Measurements from ENCODE around the gene MYH7. TPM values are rescaled to one million over a fixed set of nuclear protein-coding genes. Genes with fewer than 3 reads are reported as not detected.
"Not testable (repeated sequence)": the region's sequence is repeated elsewhere in the genome, so short reads cannot be mapped to it uniquely, and the experiment has no call there.

The MYH7 gene
- total RNA-seq, 2 experiments from 2014 or later: not detected

- TF ChIP-seq, protein P1, sequence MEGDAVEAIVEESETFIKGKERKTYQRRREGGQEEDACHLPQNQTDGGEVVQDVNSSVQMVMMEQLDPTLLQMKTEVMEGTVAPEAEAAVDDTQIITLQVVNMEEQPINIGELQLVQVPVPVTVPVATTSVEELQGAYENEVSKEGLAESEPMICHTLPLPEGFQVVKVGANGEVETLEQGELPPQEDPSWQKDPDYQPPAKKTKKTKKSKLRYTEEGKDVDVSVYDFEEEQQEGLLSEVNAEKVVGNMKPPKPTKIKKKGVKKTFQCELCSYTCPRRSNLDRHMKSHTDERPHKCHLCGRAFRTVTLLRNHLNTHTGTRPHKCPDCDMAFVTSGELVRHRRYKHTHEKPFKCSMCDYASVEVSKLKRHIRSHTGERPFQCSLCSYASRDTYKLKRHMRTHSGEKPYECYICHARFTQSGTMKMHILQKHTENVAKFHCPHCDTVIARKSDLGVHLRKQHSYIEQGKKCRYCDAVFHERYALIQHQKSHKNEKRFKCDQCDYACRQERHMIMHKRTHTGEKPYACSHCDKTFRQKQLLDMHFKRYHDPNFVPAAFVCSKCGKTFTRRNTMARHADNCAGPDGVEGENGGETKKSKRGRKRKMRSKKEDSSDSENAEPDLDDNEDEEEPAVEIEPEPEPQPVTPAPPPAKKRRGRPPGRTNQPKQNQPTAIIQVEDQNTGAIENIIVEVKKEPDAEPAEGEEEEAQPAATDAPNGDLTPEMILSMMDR (IDR thresholded peaks at IDR 0.05): no peak
- Mint-ChIP-seq H3K9me3 (no peaks in the 10 kb centered on the region), H3K27ac (no peak overlapping the region), H3K27me3 (no peaks in the 10 kb centered on the region), H3K4me3 (no peak overlapping the region), H3K4me1 (ENCODE audit: low read depth) (no peaks in the 10 kb centered on the region), H3K36me3 (ENCODE audit: low read depth) (no peaks in the 10 kb centered on the region)
- ChIA-PET POLR2A (no interaction called here), CTCF (no interaction called here)
- DNase-seq: no peak
- ATAC-seq: no peak
- intact Hi-C loops (cut with micrococcal nuclease): no loop called here
These were observed 31.0 kb downstream of the MYH7 start for GRCh38 chr14:23404331-23404900.

GRCh38 chr14:23403908-23404307 is 31.6 kb downstream of the MYH7 start:
- H3K9me3 Mint-ChIP-seq: no peaks in the 10 kb centered on the region
- no peaks in the 10 kb centered on the region for H3K36me3 Mint-ChIP-seq (ENCODE audit: low read depth)
- H3K4me3 Mint-ChIP-seq: no peak overlapping the region
- ChIA-PET CTCF (no interaction called here), POLR2A (no interaction called here)
- TF ChIP-seq, protein P1 (IDR thresholded peaks at IDR 0.05): no peak
- intact Hi-C loops (cut with micrococcal nuclease): no loop called here
- DNase-seq: no peak
- ATAC-seq: no peak
- no peak overlapping the region for H3K27ac Mint-ChIP-seq
- no peaks in the 10 kb centered on the region for H3K27me3 Mint-ChIP-seq
- no peaks in the 10 kb centered on the region for H3K4me1 Mint-ChIP-seq (ENCODE audit: low read depth)

GRCh38 chr14:23403139-23403438 is 32.4 kb downstream of the MYH7 start:
- no peaks in the 10 kb centered on the region for H3K9me3 Mint-ChIP-seq
- DNase-seq (no peak), ATAC-seq (no peak)
- H3K36me3 Mint-ChIP-seq (ENCODE audit: low read depth): no peaks in the 10 kb centered on the region
- ChIA-PET POLR2A (no interaction called here), CTCF (no interaction called here)
- no peaks in the 10 kb centered on the region for H3K4me1 Mint-ChIP-seq (ENCODE audit: low read depth)
- intact Hi-C loops (cut with micrococcal nuclease): no loop called here
- H3K4me3 Mint-ChIP-seq: no peak overlapping the region
- TF ChIP-seq, protein P1 (IDR thresholded peaks at IDR 0.05): no peak
- H3K27ac Mint-ChIP-seq: no peak overlapping the region
- H3K27me3 Mint-ChIP-seq: no peaks in the 10 kb centered on the region

- H3K4me3 Mint-ChIP-seq: no peak overlapping the region
- H3K27me3 Mint-ChIP-seq: no peaks in the 10 kb centered on the region
- H3K9me3 Mint-ChIP-seq: no peaks in the 10 kb centered on the region
- ChIA-PET POLR2A (no interaction called here), CTCF (no interaction called here)
- H3K27ac Mint-ChIP-seq: no peak overlapping the region
- no peaks in the 10 kb centered on the region for H3K36me3 Mint-ChIP-seq (ENCODE audit: low read depth)
- intact Hi-C loops (cut with micrococcal nuclease): no loop called here
- ATAC-seq: no peak
- TF ChIP-seq, protein P1 (IDR thresholded peaks at IDR 0.05): no peak
- H3K4me1 Mint-ChIP-seq (ENCODE audit: low read depth): no peaks in the 10 kb centered on the region
- DNase-seq: no peak
These were observed 32.9 kb downstream of the MYH7 start for GRCh38 chr14:23402296-23403138.

DNA sequence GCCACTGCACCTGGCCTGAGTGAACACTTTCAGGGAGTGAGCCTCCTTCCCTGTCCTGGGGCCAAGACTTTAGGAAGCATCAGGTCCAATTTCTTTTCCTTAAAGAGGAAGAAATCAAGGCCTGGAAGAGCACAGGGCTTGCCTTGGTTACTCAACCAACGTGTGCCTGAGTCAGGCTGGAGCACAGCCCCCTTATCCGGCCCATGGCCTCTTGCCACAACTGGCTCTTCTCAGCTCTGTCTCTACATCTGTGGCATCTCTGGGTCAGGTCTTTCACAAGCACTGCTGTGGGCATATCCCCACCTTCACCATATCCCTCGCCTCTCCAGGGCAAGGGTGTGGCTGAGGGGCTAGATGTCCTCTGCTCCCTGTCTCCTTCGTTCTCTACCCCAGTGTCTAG is 34.2 kb downstream of the MYH7 start:
- ATAC-seq (no peak), DNase-seq (no peak)
- H3K27me3 Mint-ChIP-seq: no peaks in the 10 kb centered on the region
- no peaks in the 10 kb centered on the region for H3K36me3 Mint-ChIP-seq (ENCODE audit: low read depth)
- no peak overlapping the region for H3K4me3 Mint-ChIP-seq
- no peak overlapping the region for H3K27ac Mint-ChIP-seq
- ChIA-PET POLR2A (no interaction called here), CTCF (no interaction called here)
- intact Hi-C loops (cut with micrococcal nuclease): no loop called here
- TF ChIP-seq, protein P1 (IDR thresholded peaks at IDR 0.05): no peak
- no peaks in the 10 kb centered on the region for H3K9me3 Mint-ChIP-seq
- no peaks in the 10 kb centered on the region for H3K4me1 Mint-ChIP-seq (ENCODE audit: low read depth)

DNA sequence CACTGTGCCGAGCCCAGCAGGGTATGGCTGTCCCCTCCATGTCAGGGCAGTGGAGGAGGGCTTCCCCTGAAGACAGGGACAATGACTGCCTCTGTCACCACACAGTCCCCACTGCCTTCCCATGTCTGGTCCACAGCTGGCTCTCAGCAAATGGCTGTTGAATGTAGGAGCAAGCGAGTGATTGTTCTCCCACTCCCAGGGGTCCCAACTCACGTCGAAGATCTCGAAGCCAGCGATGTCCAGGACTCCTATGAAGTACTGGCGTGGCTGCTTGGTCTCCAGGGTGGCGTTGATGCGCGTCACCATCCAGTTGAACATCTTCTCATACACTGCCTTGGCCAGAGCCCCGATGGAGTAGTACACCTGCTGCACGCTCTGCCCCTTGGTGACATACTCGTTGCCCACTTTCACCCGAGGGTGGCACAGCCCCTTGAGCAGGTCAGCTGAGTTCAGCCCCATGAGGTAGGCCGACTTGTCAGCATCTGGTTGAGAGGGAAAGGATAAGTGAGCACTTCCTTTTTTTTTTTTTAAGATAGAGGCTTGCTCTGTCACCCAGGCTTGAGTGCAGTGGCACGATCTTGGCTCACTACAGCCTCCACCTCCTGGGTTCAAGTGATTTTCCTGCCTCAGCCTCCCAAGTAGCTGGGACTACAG is 34.8 kb downstream of the MYH7 start:
- H3K9me3 Mint-ChIP-seq; DNase-seq; CTCF ChIA-PET; ATAC-seq; H3K4me3 Mint-ChIP-seq; H3K4me1 Mint-ChIP-seq (ENCODE audit: low read depth); H3K27me3 Mint-ChIP-seq; intact Hi-C loops (cut with micrococcal nuclease); H3K36me3 Mint-ChIP-seq (ENCODE audit: low read depth); POLR2A ChIA-PET; H3K27ac Mint-ChIP-seq: not testable (repeated sequence)
